HepG2 (cell line): ENCODE measurements around the gene CORO7. TPM values are rescaled to one million over a fixed set of nuclear protein-coding genes. Genes with fewer than 3 reads are reported as not detected.

ENCODE experiments used
- DNMT1 ChIP-seq: sonication (generic); formaldehyde crosslinking; IDR thresholded peaks from 2 replicates; pipeline ENCODE4 v1.5.1; 2020; ENCODE audit warnings: mild to moderate bottlenecking, missing genetic modification reagents
- ELF4 ChIP-seq: sonication (generic); formaldehyde crosslinking; IDR thresholded peaks from 2 replicates; pipeline ENCODE4 v1.5.0; 2020; ENCODE audit warnings: missing genetic modification reagents, mild to moderate bottlenecking, moderate library complexity, borderline replicate concordance
- FOXA1 ChIP-seq, 2 experiments: fragments of 450-650 bp in 1 of 2; sonication (generic) in 1 of 2; formaldehyde crosslinking in 1 of 2; IDR thresholded peaks; 2 replicates each; pipeline versions ENCODE4 v1.4.0 to v1.6.1; 2016 to 2020; ENCODE audit warnings: missing genetic modification reagents in 1 of 2
- FOXP1 ChIP-seq, 2 experiments: fragments of 450-650 bp in 1 of 2; IDR thresholded peaks; 2 replicates each; pipeline ENCODE4 v1.6.1; 2017 to 2018; ENCODE audit warnings: antibody characterized with exemption in 1 of 2
- GABPB1 ChIP-seq: IDR thresholded peaks from 2 replicates; pipeline ENCODE4 v1.6.1; 2016; ENCODE audit warnings: mild to moderate bottlenecking, missing genetic modification reagents, moderate library complexity, missing compliant biosample characterization
- KLF11 ChIP-seq: IDR thresholded peaks from 2 replicates; pipeline ENCODE4 v1.6.1; 2016; ENCODE audit warnings: missing compliant biosample characterization
- MEIS1 ChIP-seq: sonication (generic); formaldehyde crosslinking; IDR thresholded peaks from 2 replicates; pipeline ENCODE4 v1.9.0; 2021; ENCODE audit warnings: mild to moderate bottlenecking, missing genetic modification reagents, moderate library complexity, borderline replicate concordance
- NBN ChIP-seq: fragments of 450-650 bp; conservative IDR thresholded peaks from 2 replicates; pipeline ENCODE4 v1.6.1; 2017
- PCBP2 ChIP-seq: fragments of 200-400 bp; formaldehyde crosslinking; optimal IDR thresholded peaks from 2 replicates; pipeline ENCODE3; 2018; ENCODE audit warnings: low read length, low read depth; ENCODE audit not compliant: poor library complexity, severe bottlenecking
- PRMT3 ChIP-seq: sonication (generic); formaldehyde crosslinking; IDR thresholded peaks from 2 replicates; pipeline ENCODE4 v1.8.1; 2022; ENCODE audit warnings: low read depth, mild to moderate bottlenecking, moderate library complexity, missing genetic modification reagents, borderline replicate concordance
- TCF12 ChIP-seq, 2 experiments: fragments of 450-650 bp in 1 of 2; sonication (generic) in 1 of 2; formaldehyde crosslinking in 1 of 2; IDR thresholded peaks; 2 replicates each; pipeline versions ENCODE4 v1.6.1 to v1.8.0; 2017 to 2022; ENCODE audit warnings: antibody characterized with exemption in 1 of 2, mild to moderate bottlenecking in 1 of 2, missing genetic modification reagents in 1 of 2, moderate library complexity in 1 of 2
- XRCC5 ChIP-seq: fragments of 200-400 bp; formaldehyde crosslinking; optimal IDR thresholded peaks from 2 replicates; pipeline ENCODE3; 2017; ENCODE audit warnings: mild to moderate bottlenecking, low read length
- ZBTB3 ChIP-seq: sonication (generic); formaldehyde crosslinking; IDR thresholded peaks from 2 replicates; pipeline ENCODE4 v1.4.0; 2020; ENCODE audit warnings: low read depth, mild to moderate bottlenecking, moderate library complexity, missing genetic modification reagents, borderline replicate concordance
- ZEB1 ChIP-seq: IDR thresholded peaks from 2 replicates; pipeline ENCODE4 v1.6.1; 2012; ENCODE audit warnings: mild to moderate bottlenecking, low read depth, inconsistent platforms; ENCODE audit not compliant: insufficient replicate concordance
- ZNF121 ChIP-seq: sonication (generic); formaldehyde crosslinking; IDR thresholded peaks from 2 replicates; pipeline ENCODE4 v1.5.0; 2020; ENCODE audit warnings: mild to moderate bottlenecking, missing genetic modification reagents
- ZNF589 ChIP-seq: sonication (generic); formaldehyde crosslinking; conservative IDR thresholded peaks from 2 replicates; pipeline ENCODE4 v1.8.0; 2022; ENCODE audit warnings: mild to moderate bottlenecking, moderate library complexity, missing genetic modification reagents
- ZNF724P ChIP-seq: sonication (generic); formaldehyde crosslinking; IDR thresholded peaks from 2 replicates; pipeline ENCODE4 v1.8.0; 2022; ENCODE audit warnings: missing genetic modification reagents, borderline replicate concordance
- ZNF737 ChIP-seq: sonication (generic); formaldehyde crosslinking; IDR thresholded peaks from 2 replicates; pipeline ENCODE4 v1.5.0; 2020; ENCODE audit warnings: missing genetic modification reagents, mild to moderate bottlenecking, borderline replicate concordance
- polyA plus RNA-seq, 8 experiments: library from polyadenylated mRNA; depleted of rRNA in 3 of 8; stranded (reverse) in 7 of 8; unstranded in 1 of 8; fragments of >200 nt; fragmentation: Illumina TruSeq in 4 of 8; extraction: Trizol in 4 of 8; gene quantifications; 2 replicates each; pipeline versions ENCODE4 v1.2.1 to v1.2.3, GENCODE V29; 2011 to 2016; ENCODE audit warnings: low read depth in 4 of 8, missing spikeins in 1 of 8, mixed read lengths in 1 of 8; ENCODE audit not compliant: insufficient read depth in 1 of 8
- total RNA-seq, 5 experiments: library from RNA; depleted of rRNA; stranded (reverse); fragments of >200 nt; fragmentation: Illumina TruSeq; extraction: Trizol; gene quantifications; 2 replicates each; pipeline ENCODE4 v1.2.3, GENCODE V29; 2016; ENCODE audit warnings: low read depth in 1 of 5
- TF ChIP-seq, protein P1 (sequence below): sonication (generic); formaldehyde crosslinking; IDR thresholded peaks from 2 replicates; pipeline ENCODE4 v1.5.1; 2020; ENCODE audit warnings: mild to moderate bottlenecking, missing genetic modification reagents, moderate library complexity
- TF ChIP-seq, protein P2 (sequence below): sonication (generic); formaldehyde crosslinking; IDR thresholded peaks from 2 replicates; pipeline ENCODE4 v1.4.0; 2020; ENCODE audit warnings: mild to moderate bottlenecking, missing genetic modification reagents

CORO7 gene
- total and polyA plus RNA-seq, 2 of the 13 experiments (the other 11 are each of a cell fraction or from before 2014, with no cell fraction given): 9.9 to 14.3 TPM

DNA sequence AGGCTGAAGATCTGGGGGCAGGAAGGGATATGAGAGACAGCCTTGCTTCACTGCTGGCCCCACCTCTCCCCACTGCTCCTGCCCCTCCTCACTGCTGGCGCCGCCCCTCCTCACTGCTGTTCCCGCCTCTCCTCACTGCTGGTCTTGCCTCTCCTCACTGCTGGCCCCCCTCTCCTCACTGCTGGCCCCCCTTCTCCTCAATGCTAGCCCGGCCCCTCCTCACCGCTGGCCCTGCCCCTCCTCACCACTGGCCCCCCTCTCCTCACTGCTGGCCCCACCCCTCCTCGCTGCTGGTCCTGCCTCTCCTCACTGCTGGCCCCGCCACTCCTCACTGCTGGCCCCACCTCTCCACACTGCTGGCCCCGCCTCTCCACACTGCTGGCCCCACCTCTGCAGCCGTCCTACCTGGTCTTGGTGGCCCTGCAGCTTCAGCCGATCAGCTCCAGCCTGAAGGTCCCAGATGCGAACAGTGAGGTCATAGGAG lies 55.8 kb downstream of the CORO7 start (continued):
- no peak for TF ChIP-seq ZNF724P
- TF ChIP-seq NBN: no peak
- TF ChIP-seq ZEB1: no peak
- TF ChIP-seq, protein P1, sequence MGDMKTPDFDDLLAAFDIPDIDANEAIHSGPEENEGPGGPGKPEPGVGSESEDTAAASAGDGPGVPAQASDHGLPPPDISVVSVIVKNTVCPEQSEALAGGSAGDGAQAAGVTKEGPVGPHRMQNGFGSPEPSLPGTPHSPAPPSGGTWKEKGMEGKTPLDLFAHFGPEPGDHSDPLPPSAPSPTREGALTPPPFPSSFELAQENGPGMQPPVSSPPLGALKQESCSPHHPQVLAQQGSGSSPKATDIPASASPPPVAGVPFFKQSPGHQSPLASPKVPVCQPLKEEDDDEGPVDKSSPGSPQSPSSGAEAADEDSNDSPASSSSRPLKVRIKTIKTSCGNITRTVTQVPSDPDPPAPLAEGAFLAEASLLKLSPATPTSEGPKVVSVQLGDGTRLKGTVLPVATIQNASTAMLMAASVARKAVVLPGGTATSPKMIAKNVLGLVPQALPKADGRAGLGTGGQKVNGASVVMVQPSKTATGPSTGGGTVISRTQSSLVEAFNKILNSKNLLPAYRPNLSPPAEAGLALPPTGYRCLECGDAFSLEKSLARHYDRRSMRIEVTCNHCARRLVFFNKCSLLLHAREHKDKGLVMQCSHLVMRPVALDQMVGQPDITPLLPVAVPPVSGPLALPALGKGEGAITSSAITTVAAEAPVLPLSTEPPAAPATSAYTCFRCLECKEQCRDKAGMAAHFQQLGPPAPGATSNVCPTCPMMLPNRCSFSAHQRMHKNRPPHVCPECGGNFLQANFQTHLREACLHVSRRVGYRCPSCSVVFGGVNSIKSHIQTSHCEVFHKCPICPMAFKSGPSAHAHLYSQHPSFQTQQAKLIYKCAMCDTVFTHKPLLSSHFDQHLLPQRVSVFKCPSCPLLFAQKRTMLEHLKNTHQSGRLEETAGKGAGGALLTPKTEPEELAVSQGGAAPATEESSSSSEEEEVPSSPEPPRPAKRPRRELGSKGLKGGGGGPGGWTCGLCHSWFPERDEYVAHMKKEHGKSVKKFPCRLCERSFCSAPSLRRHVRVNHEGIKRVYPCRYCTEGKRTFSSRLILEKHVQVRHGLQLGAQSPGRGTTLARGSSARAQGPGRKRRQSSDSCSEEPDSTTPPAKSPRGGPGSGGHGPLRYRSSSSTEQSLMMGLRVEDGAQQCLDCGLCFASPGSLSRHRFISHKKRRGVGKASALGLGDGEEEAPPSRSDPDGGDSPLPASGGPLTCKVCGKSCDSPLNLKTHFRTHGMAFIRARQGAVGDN (CRISPR knock-in tag): peak; percentile 27; the same call in 1 of the 2 replicates
- TF ChIP-seq PCBP2: no peak
- TF ChIP-seq, protein P2, sequence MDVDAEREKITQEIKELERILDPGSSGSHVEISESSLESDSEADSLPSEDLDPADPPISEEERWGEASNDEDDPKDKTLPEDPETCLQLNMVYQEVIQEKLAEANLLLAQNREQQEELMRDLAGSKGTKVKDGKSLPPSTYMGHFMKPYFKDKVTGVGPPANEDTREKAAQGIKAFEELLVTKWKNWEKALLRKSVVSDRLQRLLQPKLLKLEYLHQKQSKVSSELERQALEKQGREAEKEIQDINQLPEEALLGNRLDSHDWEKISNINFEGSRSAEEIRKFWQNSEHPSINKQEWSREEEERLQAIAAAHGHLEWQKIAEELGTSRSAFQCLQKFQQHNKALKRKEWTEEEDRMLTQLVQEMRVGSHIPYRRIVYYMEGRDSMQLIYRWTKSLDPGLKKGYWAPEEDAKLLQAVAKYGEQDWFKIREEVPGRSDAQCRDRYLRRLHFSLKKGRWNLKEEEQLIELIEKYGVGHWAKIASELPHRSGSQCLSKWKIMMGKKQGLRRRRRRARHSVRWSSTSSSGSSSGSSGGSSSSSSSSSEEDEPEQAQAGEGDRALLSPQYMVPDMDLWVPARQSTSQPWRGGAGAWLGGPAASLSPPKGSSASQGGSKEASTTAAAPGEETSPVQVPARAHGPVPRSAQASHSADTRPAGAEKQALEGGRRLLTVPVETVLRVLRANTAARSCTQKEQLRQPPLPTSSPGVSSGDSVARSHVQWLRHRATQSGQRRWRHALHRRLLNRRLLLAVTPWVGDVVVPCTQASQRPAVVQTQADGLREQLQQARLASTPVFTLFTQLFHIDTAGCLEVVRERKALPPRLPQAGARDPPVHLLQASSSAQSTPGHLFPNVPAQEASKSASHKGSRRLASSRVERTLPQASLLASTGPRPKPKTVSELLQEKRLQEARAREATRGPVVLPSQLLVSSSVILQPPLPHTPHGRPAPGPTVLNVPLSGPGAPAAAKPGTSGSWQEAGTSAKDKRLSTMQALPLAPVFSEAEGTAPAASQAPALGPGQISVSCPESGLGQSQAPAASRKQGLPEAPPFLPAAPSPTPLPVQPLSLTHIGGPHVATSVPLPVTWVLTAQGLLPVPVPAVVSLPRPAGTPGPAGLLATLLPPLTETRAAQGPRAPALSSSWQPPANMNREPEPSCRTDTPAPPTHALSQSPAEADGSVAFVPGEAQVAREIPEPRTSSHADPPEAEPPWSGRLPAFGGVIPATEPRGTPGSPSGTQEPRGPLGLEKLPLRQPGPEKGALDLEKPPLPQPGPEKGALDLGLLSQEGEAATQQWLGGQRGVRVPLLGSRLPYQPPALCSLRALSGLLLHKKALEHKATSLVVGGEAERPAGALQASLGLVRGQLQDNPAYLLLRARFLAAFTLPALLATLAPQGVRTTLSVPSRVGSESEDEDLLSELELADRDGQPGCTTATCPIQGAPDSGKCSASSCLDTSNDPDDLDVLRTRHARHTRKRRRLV (CRISPR knock-in tag): no peak
- TF ChIP-seq ZNF589: no peak
- no peak for TF ChIP-seq PRMT3 (CRISPR knock-in tag)
- TF ChIP-seq TCF12 (IDR thresholded peaks at IDR 0.05): no peak
- no peak for TF ChIP-seq TCF12 (CRISPR knock-in tag; IDR thresholded peaks at IDR 0.05)
- no peak for TF ChIP-seq FOXA1 (IDR thresholded peaks at IDR 0.05)
- no peak for TF ChIP-seq FOXA1 (CRISPR knock-in tag; IDR thresholded peaks at IDR 0.05)
- TF ChIP-seq ELF4 (CRISPR knock-in tag): no peak
- TF ChIP-seq MEIS1: no peak
- TF ChIP-seq FOXP1 (IDR thresholded peaks at IDR 0.05): no peak
- no peak for TF ChIP-seq FOXP1 (CRISPR knock-in tag; IDR thresholded peaks at IDR 0.05)
- no peak for TF ChIP-seq DNMT1 (CRISPR knock-in tag)
- TF ChIP-seq ZBTB3 (CRISPR knock-in tag): peak; percentile 98
- TF ChIP-seq KLF11 (CRISPR knock-in tag): no peak
- TF ChIP-seq GABPB1 (CRISPR knock-in tag): no peak
- TF ChIP-seq ZNF121 (CRISPR knock-in tag): no peak
- no peak for TF ChIP-seq XRCC5
- no peak for TF ChIP-seq ZNF737 (CRISPR knock-in tag)
